Left lung (tissue), 10 donors: Measurements from ENCODE around the gene ZFYVE16. TPM values are rescaled to one million over a fixed set of nuclear protein-coding genes. Genes with fewer than 3 reads are reported as not detected.
"Not testable (repeated sequence)": the region's sequence is repeated elsewhere in the genome, so short reads cannot be mapped to it uniquely, and the experiment has no call there.

Experiments used
- ATAC-seq: fragments of 200-7000 bp; cut with Tn5 transposase; one replicate; pipeline ENCODE4 v1.9.1; 2020; ENCODE audit warnings: moderate library complexity
- DNase-seq, 4 donors: peaks; one replicate each; pipeline ENCODE4 v3.0.0-alpha.2; 2013 to 2020
- H3K27ac ChIP-seq, 2 donors: fragments of 200-600 bp; sonication (generic) in 1 of 2; one replicate each; pipeline versions ENCODE4 v1.5.0 to v1.8.0; 2020 to 2021
- H3K27me3 ChIP-seq, 2 donors: fragments of 200-600 bp; sonication (generic) in 1 of 2; one replicate each; pipeline versions ENCODE4 v1.5.0 to v1.8.0; 2020 to 2021
- H3K36me3 ChIP-seq, 2 donors: fragments of 200-600 bp; sonication (generic) in 1 of 2; one replicate each; pipeline versions ENCODE4 v1.5.0 to v1.8.0; 2020 to 2021
- H3K4me1 ChIP-seq, 2 donors: fragments of 200-600 bp; one replicate each; pipeline ENCODE4 v1.8.0; 2021
- H3K4me3 ChIP-seq, 2 donors: fragments of 200-600 bp; sonication (generic) in 1 of 2; one replicate each; pipeline versions ENCODE4 v1.5.0 to v1.8.0; 2020 to 2021; ENCODE audit warnings: mild to moderate bottlenecking in 1 of 2
- H3K9me3 ChIP-seq, 2 donors: fragments of 200-600 bp; sonication (generic) in 1 of 2; one replicate each; pipeline versions ENCODE4 v1.5.0 to v1.8.0; 2020 to 2021
- intact Hi-C, 2 donors: fragments of 100-400 bp; cut with DNase I; formaldehyde crosslinking; loops; one replicate each; pipeline versions ENCODE4 v1.11.2 to v1.14.2; 2022
- polyA plus RNA-seq, 6 donors: library from polyadenylated mRNA; unstranded; fragments of 120-200 nt; gene quantifications; one replicate each; pipeline ENCODE4 v1.2.1, GENCODE V29; 2013; ENCODE audit not compliant: insufficient read length in 6 of 6
- total RNA-seq, 2 donors: library from RNA; stranded (reverse); fragmentation: NEBNext Ultra II Directional; extraction: Animal tissue kit (Norgen Biotek cat#: 25700); gene quantifications; one replicate each; pipeline ENCODE4 v1.2.1, GENCODE V29; 2021
- TF ChIP-seq, protein P1 (sequence below), 2 donors: fragments of 200-600 bp; sonication (generic) in 1 of 2; IDR thresholded peaks; one replicate each; pipeline versions ENCODE4 v1.5.0 to v1.8.0; 2021; ENCODE audit warnings: antibody characterized with exemption in 2 of 2
- donor health status: DM: no; HTN: yes; CAD: no.
- donor health status: DM: no; HTN: no; CAD: no.

ZFYVE16 gene
- total and polyA plus RNA-seq, 8 donors, result 56.3 to 104 (median 73.5) TPM

DNA sequence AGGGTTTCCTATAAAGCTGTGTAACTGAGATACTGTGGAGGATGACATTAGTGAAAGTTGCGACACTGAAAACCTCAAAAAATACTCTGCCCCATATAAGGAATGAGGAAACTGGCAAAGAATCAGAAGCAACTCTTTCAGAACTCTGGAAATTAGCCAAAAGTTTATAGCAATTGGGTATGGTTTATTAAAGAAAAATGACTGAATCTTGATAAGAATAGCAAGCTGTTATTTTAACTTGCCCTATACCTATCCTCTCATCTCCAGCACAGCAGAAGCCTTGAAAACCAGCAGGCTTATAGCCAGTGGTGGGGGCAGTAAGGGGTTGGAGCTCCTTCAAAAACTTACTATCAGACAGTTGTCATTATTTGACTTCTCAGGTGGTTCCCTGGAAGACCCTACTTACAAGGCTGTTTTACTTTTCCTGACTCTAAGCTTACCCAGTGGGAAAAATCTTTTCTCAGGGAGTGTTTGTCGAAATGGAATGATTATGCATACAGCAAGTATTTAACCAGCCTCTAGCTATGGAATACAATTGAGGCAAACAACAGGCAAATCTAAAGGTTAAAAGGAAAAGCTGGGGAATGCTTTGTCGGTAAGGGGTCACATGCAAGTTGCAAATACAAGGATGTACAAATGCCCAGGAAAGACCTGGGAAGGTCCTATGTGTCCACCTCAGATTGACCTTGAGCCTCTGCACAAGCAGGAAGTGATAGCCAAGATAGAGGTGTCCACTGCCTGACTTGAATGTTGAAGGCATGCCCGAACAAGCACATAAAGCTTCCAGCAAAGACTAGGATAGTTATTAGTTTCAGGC is 59.0 kb downstream of the ZFYVE16 start:
- H3K9me3 ChIP-seq, result peaks cover 0 to 30% of the 10 kb centered on the region in 2 donors
- no peak overlapping the region for H3K4me3 ChIP-seq
- peak overlapping the region in 1 of 2 donors; percentile 41 for H3K27ac ChIP-seq
- intact Hi-C loops, result no loop called here
- peak; percentile 80 for ATAC-seq
- no peaks in the 10 kb centered on the region for H3K27me3 ChIP-seq
- peaks cover 0 to 56% of the 10 kb centered on the region in 2 donors for H3K36me3 ChIP-seq
- H3K4me1 ChIP-seq, result peaks cover 5 to 26% of the 10 kb centered on the region in 2 donors
- no peak for DNase-seq
- TF ChIP-seq, protein P1, sequence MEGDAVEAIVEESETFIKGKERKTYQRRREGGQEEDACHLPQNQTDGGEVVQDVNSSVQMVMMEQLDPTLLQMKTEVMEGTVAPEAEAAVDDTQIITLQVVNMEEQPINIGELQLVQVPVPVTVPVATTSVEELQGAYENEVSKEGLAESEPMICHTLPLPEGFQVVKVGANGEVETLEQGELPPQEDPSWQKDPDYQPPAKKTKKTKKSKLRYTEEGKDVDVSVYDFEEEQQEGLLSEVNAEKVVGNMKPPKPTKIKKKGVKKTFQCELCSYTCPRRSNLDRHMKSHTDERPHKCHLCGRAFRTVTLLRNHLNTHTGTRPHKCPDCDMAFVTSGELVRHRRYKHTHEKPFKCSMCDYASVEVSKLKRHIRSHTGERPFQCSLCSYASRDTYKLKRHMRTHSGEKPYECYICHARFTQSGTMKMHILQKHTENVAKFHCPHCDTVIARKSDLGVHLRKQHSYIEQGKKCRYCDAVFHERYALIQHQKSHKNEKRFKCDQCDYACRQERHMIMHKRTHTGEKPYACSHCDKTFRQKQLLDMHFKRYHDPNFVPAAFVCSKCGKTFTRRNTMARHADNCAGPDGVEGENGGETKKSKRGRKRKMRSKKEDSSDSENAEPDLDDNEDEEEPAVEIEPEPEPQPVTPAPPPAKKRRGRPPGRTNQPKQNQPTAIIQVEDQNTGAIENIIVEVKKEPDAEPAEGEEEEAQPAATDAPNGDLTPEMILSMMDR (IDR thresholded peaks at IDR 0.05), result no peak

DNA sequence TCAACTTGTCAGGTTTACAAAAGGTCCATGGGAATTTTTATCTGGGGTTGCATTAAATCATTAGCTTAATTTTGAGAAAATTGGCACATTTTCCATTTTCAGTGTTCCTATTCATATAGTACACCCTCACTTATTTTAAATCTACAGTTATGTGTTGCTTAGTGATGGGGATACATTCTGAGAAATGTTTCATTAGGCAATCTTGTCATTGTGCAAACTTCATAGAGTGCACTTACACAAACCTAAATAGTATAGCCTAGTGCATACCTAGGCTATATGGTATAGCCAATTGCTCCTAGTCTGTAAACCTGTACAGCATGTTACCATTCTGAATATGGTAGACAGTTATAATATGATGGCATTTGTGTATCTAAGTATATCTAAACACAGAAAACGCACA is 60.3 kb downstream of the ZFYVE16 start:
- Histone ChIP-seq H3K27me3 (no peaks in the 10 kb centered on the region), H3K4me1 (peaks cover 5 to 26% of the 10 kb centered on the region in 2 donors), H3K27ac (no peak overlapping the region), H3K9me3 (peaks cover 0 to 17% of the 10 kb centered on the region in 2 donors), H3K4me3 (no peak overlapping the region), H3K36me3 (peaks cover 0 to 51% of the 10 kb centered on the region in 2 donors)
- intact Hi-C loops, result no loop called here
- DNase-seq (no peak), ATAC-seq (no peak)
- TF ChIP-seq, protein P1 (IDR thresholded peaks at IDR 0.05), result no peak

DNA sequence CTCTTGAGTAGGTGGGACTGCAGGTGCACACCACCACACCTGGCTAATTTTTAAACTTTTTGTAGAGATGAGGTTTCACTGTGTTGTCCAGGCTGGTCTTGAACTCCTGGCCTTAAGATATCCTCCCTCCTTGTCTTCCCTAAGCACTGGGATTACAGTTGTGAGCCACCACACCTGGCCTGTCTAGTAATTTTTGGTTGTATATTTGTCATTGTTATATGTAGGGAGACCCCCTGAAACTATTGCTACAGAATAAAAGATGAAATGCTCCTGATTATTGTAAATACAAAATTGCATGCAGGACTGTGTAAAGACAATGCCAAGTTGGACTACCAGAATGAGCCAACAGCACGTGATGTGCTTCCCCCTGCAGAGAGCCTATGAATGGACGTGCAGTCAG is 62.8 kb downstream of the ZFYVE16 start:
- H3K27ac ChIP-seq, DNase-seq, H3K9me3 ChIP-seq, intact Hi-C loops, H3K4me3 ChIP-seq, ATAC-seq, H3K27me3 ChIP-seq: not testable (repeated sequence)
- Histone ChIP-seq H3K4me1 (peaks cover 5 to 24% of the 10 kb centered on the region in 2 donors), H3K36me3 (peaks cover 0 to 60% of the 10 kb centered on the region in 2 donors)

DNA sequence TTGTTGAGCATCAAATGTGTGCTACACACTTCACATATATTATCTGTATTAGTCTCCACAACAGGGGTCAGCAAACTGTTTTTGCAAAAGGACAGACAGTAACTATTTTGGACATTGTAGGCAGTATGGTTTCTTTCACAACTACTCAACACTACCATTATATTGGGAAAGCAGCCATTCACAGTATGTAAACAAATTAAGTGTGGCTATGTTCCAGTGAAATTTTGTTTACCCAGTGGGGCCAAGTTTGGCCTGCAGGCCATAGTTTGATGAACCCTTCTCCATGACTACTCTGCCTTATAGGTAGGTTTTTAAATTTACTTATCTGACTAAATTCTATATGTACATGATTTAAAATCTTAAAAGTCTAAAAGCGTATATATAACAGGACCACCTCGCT is 67.1 kb downstream of the ZFYVE16 start:
- peaks cover 0 to 60% of the 10 kb centered on the region in 2 donors for H3K36me3 ChIP-seq
- ATAC-seq (peak; percentile 33), DNase-seq (peak in 1 of 4 donors; percentile 24)
- H3K9me3 ChIP-seq, result peaks cover 0 to 6% of the 10 kb centered on the region in 2 donors
- intact Hi-C loops, result no loop called here
- H3K4me1 ChIP-seq, result no peaks in the 10 kb centered on the region
- H3K4me3 ChIP-seq, result no peak overlapping the region
- TF ChIP-seq, protein P1 (IDR thresholded peaks at IDR 0.05), result no peak
- H3K27me3 ChIP-seq, result no peaks in the 10 kb centered on the region
- H3K27ac ChIP-seq, result no peak overlapping the region

DNA sequence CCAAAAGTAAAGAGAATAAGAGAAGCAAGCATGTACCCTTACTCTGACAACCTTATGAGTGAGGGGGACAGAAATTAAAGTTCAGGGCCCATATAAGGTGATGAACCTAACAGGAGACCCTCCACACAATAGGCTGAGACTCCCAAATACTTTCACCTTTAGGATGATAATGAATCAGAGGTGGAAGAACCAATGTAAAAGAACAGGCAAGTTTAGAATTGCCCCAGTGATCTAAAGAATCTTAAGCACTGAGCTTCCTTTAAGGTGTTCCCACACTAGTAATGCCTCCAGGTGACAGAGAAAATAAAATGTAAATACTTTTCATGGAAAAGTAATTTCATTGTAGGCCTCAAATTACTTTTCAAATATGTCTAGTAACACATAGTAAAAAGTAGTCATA is 71.8 kb downstream of the ZFYVE16 start:
- intact Hi-C loops, result no loop called here
- ATAC-seq (no peak), DNase-seq (no peak)
- H3K27ac ChIP-seq, result no peak overlapping the region
- no peak overlapping the region for H3K4me3 ChIP-seq
- peaks cover 0 to 45% of the 10 kb centered on the region in 2 donors for H3K36me3 ChIP-seq
- peaks cover 0 to 16% of the 10 kb centered on the region in 2 donors for H3K9me3 ChIP-seq
- TF ChIP-seq, protein P1 (IDR thresholded peaks at IDR 0.05), result no peak
- H3K4me1 ChIP-seq, result no peaks in the 10 kb centered on the region
- no peaks in the 10 kb centered on the region for H3K27me3 ChIP-seq
